Type B pancreatic cell (in vitro differentiated cells): ENCODE measurements around the gene MESD. TPM values are rescaled to one million over a fixed set of nuclear protein-coding genes. Genes with fewer than 3 reads are reported as not detected.

ENCODE experiments used
- DNase-seq: peaks from one replicate; pipeline ENCODE4 v3.0.0; 2021; ENCODE audit warnings: mixed read lengths; ENCODE audit not compliant: unreplicated experiment; ENCODE audit errors: extremely low spot score
- H3K27ac Mint-ChIP-seq: 2 replicates; pipeline ENCODE4 v1.8.0; 2021; ENCODE audit warnings: mild to moderate bottlenecking, mixed read lengths
- H3K27me3 Mint-ChIP-seq: 2 replicates; pipeline ENCODE4 v1.8.0; 2021; ENCODE audit warnings: mixed read lengths
- H3K36me3 Mint-ChIP-seq: 2 replicates; pipeline ENCODE4 v1.8.0; 2021; ENCODE audit warnings: mixed read lengths
- H3K4me1 Mint-ChIP-seq: one replicate; pipeline ENCODE4 v1.8.0; 2021; ENCODE audit warnings: mixed read lengths; ENCODE audit not compliant: unreplicated experiment
- H3K4me3 Mint-ChIP-seq: 2 replicates; pipeline ENCODE4 v1.8.0; 2021; ENCODE audit warnings: mild to moderate bottlenecking, mixed read lengths
- H3K9me3 Mint-ChIP-seq: 2 replicates; pipeline ENCODE4 v1.8.0; 2021; ENCODE audit warnings: mixed read lengths
- CTCF ChIP-seq: fragments of 200-600 bp; sonication (generic); conservative IDR thresholded peaks from 2 replicates; pipeline ENCODE4 v1.5.0; 2021; ENCODE audit warnings: antibody characterized with exemption, mild to moderate bottlenecking
- total RNA-seq: library from RNA; stranded (reverse); gene quantifications from 2 replicates; pipeline ENCODE4 v1.2.1, GENCODE V29; 2021; ENCODE audit warnings: low replicate concordance

Gene MESD
- total RNA-seq, 1 donor from 2014 or later: 36.6 TPM

- Mint-ChIP-seq H3K9me3 (no peaks in the 10 kb centered on the region), H3K4me3 (no peak overlapping the region), H3K36me3 (peaks cover 31% of the 10 kb centered on the region), H3K27ac (no peak overlapping the region), H3K4me1 (no peaks in the 10 kb centered on the region), H3K27me3 (no peaks in the 10 kb centered on the region)
- no peak for TF ChIP-seq CTCF
- no peak for DNase-seq
These were observed 44.8 kb downstream of the MESD start for GRCh38 chr15:80944818-80945217.

GRCh38 chr15:80942746-80943565 lies 46.7 kb downstream of the MESD start:
- no peaks in the 10 kb centered on the region for H3K9me3 Mint-ChIP-seq
- no peak for DNase-seq
- no peak overlapping the region for H3K4me3 Mint-ChIP-seq
- H3K27ac Mint-ChIP-seq: no peak overlapping the region
- H3K4me1 Mint-ChIP-seq: no peaks in the 10 kb centered on the region
- H3K36me3 Mint-ChIP-seq: peaks cover 29% of the 10 kb centered on the region
- no peak for TF ChIP-seq CTCF
- H3K27me3 Mint-ChIP-seq: no peaks in the 10 kb centered on the region

GRCh38 chr15:80942266-80942665 lies 47.4 kb downstream of the MESD start:
- Mint-ChIP-seq H3K27ac (no peak overlapping the region), H3K9me3 (no peaks in the 10 kb centered on the region)
- no peak for TF ChIP-seq CTCF

GRCh38 chr15:80940851-80941250 lies 48.8 kb downstream of the MESD start:
- Mint-ChIP-seq H3K36me3 (peaks cover 21% of the 10 kb centered on the region), H3K27ac (no peak overlapping the region), H3K4me1 (no peaks in the 10 kb centered on the region), H3K27me3 (no peaks in the 10 kb centered on the region), H3K4me3 (no peak overlapping the region), H3K9me3 (no peaks in the 10 kb centered on the region)
- DNase-seq: no peak
- TF ChIP-seq CTCF: no peak

More at GRCh38 chr15:80942266-80942665, 47.4 kb downstream of the MESD start:
- peaks cover 22% of the 10 kb centered on the region for H3K36me3 Mint-ChIP-seq
- no peak for DNase-seq
- no peaks in the 10 kb centered on the region for H3K27me3 Mint-ChIP-seq
- no peaks in the 10 kb centered on the region for H3K4me1 Mint-ChIP-seq
- no peak overlapping the region for H3K4me3 Mint-ChIP-seq

GRCh38 chr15:80940331-80940730 lies 49.3 kb downstream of the MESD start:
- no peak for TF ChIP-seq CTCF
- H3K9me3 Mint-ChIP-seq: no peaks in the 10 kb centered on the region
- no peak for DNase-seq
- peaks cover 17% of the 10 kb centered on the region for H3K36me3 Mint-ChIP-seq
- H3K27me3 Mint-ChIP-seq: no peaks in the 10 kb centered on the region
- H3K27ac Mint-ChIP-seq: no peak overlapping the region
- H3K4me1 Mint-ChIP-seq: peaks cover under 1% of the 10 kb centered on the region
- H3K4me3 Mint-ChIP-seq: no peak overlapping the region
